Measurements from ENCODE around the gene OBP2B. TPM values are rescaled to one million over a fixed set of nuclear protein-coding genes. Genes with fewer than 3 reads are reported as not detected.
"Not testable (repeated sequence)": the region's sequence is repeated elsewhere in the genome, so short reads cannot be mapped to it uniquely, and the experiment has no call there.

Gene OBP2B
- total RNA-seq, 6 donors from 2014 or later: not detected

GRCh38 chr9:133205996-133206931 is 2.8 kb downstream of the OBP2B start:
- no peaks in the 10 kb centered on the region for H3K36me3 ChIP-seq
- no peak for TF ChIP-seq CTCF (IDR thresholded peaks at IDR 0.05)
- no peak for TF ChIP-seq POLR2A (IDR thresholded peaks at IDR 0.05)
- no peak for TF ChIP-seq POLR2AphosphoS5 (IDR thresholded peaks at IDR 0.05)
- TF ChIP-seq EP300 (IDR thresholded peaks at IDR 0.05): no peak
- WGBS, 2 donors: 81 to 82% methylated on average over 21 to 34 of the region's 35 CpGs
- no peak for ATAC-seq (ENCODE audit: low FRiP score in 2 of 2)
- DNase-seq: no peak
- no peaks in the 10 kb centered on the region for H3K27me3 ChIP-seq
- H3K4me1 ChIP-seq: no peaks in the 10 kb centered on the region
- no peak overlapping the region for H3K27ac ChIP-seq
- no peaks in the 10 kb centered on the region for H3K9me3 ChIP-seq
- H3K4me3 ChIP-seq: no peak overlapping the region

GRCh38 chr9:133205481-133205887 is 3.6 kb downstream of the OBP2B start:
- not testable (repeated sequence) for H3K4me3 ChIP-seq; H3K4me1 ChIP-seq; H3K9me3 ChIP-seq; H3K36me3 ChIP-seq; H3K27ac ChIP-seq; H3K27me3 ChIP-seq; ATAC-seq (ENCODE audit: low FRiP score in 2 of 2); DNase-seq
- 71 to 83% methylated on average over 6 to 14 of the region's 14 CpGs for WGBS, 2 donors

DNA sequence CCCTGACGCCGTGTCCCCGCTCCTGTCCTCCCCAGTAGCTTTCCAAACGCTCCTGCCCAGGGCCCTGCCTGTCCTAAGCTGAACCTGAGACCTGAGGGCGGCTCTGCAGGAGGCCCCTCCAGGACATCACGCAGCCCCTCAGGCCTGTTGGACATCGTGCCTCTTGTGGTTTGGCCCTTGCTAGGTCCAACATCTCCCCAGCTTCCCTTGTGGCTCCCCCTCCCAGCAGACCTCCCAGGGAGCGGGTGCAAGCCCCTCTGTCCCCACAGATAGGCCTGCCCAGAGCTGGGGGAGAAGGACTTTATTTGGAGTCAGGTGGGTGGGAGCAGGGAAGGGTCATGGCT is 4.1 kb downstream of the OBP2B start:
- peaks cover 0 to 6% (median 0%) of the 10 kb centered on the region in 4 donors for H3K4me1 ChIP-seq
- H3K27me3 ChIP-seq: no peaks in the 10 kb centered on the region
- H3K27ac ChIP-seq: no peak overlapping the region
- H3K4me3 ChIP-seq: no peak overlapping the region
- no peak for ATAC-seq (ENCODE audit: low FRiP score in 2 of 2)
- H3K9me3 ChIP-seq: no peaks in the 10 kb centered on the region
- TF ChIP-seq CTCF (IDR thresholded peaks at IDR 0.05) (no peak), POLR2AphosphoS5 (IDR thresholded peaks at IDR 0.05) (no peak), POLR2A (IDR thresholded peaks at IDR 0.05) (no peak), EP300 (IDR thresholded peaks at IDR 0.05) (no peak)
- no peak for DNase-seq
- no peaks in the 10 kb centered on the region for H3K36me3 ChIP-seq
- 67 to 81% methylated on average over 3 to 8 of the region's 8 CpGs for WGBS, 2 donors

DNA sequence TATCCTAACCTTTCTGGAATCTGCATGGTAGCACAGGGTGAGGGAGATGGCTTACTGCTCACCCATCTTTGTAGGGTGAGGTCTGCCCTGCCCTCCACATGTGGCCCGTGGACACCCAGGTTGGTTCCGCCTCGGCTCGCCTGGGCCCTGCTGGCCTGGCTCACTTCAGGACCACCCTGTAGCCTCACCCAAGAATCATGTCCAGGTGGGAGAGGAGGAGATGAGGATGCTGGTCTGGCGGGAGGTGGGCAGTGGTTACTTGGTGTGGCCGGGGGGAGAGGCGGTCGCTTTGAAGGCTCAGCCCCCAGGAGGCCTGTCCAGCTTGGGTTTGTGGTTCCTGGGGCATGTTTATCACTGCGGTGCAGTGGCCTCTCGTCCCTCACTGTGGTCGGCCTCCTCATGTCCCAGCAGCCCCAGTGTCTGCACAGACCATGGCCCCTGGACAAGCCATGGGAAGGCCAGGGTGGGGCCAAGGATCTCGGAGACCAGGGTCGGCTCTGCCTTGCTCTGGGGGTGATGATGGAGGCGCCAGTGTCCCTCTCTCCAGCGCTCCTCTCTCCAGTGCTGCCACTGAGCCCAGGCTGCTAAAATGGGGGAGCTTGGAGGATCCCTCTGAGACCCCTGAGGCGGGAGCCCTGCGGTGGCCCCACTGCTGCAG is 4.6 kb downstream of the OBP2B start:
- no peak for TF ChIP-seq EP300 (IDR thresholded peaks at IDR 0.05)
- TF ChIP-seq POLR2AphosphoS5 (IDR thresholded peaks at IDR 0.05): no peak
- no peak for TF ChIP-seq CTCF (IDR thresholded peaks at IDR 0.05)
- TF ChIP-seq POLR2A (IDR thresholded peaks at IDR 0.05): no peak
- H3K27me3 ChIP-seq: no peaks in the 10 kb centered on the region
- 75 to 88% methylated on average over 10 to 15 of the region's 17 CpGs for WGBS, 2 donors
- H3K4me1 ChIP-seq: peaks cover 0 to 11% (median 0%) of the 10 kb centered on the region in 4 donors
- H3K4me3 ChIP-seq: no peak overlapping the region
- ATAC-seq (ENCODE audit: low FRiP score in 2 of 2): no peak
- no peaks in the 10 kb centered on the region for H3K9me3 ChIP-seq
- DNase-seq: no peak
- no peak overlapping the region for H3K27ac ChIP-seq
- H3K36me3 ChIP-seq: no peaks in the 10 kb centered on the region

GRCh38 chr9:133203506-133204075 is 5.5 kb downstream of the OBP2B start:
- Histone ChIP-seq H3K4me3 (no peak overlapping the region), H3K27me3 (no peaks in the 10 kb centered on the region), H3K4me1 (peaks cover 0 to 11% (median 0%) of the 10 kb centered on the region in 4 donors), H3K27ac (no peak overlapping the region), H3K9me3 (no peaks in the 10 kb centered on the region), H3K36me3 (no peaks in the 10 kb centered on the region)
- ATAC-seq (ENCODE audit: low FRiP score in 2 of 2) (no peak), DNase-seq (no peak)
- TF ChIP-seq POLR2AphosphoS5 (IDR thresholded peaks at IDR 0.05) (no peak), EP300 (IDR thresholded peaks at IDR 0.05) (no peak), POLR2A (IDR thresholded peaks at IDR 0.05) (no peak), CTCF (IDR thresholded peaks at IDR 0.05) (no peak)
- WGBS, 2 donors: 70 to 75% methylated on average over 9 to 10 of the region's 10 CpGs
